ENCODE data around the gene HOXA2.

The HOXA2 gene

GRCh38 chr7:27078616-27079233 lies 23.8 kb downstream of the HOXA2 start:
- no peak for DNase-seq (ENCODE audit: low spot score)

GRCh38 chr7:27073076-27073475 lies 29.4 kb downstream of the HOXA2 start:
- no peak for DNase-seq (ENCODE audit: low spot score)

GRCh38 chr7:27071622-27072390 lies 30.7 kb downstream of the HOXA2 start:
- no peak for DNase-seq (ENCODE audit: low spot score)

GRCh38 chr7:27068259-27068658 lies 34.2 kb downstream of the HOXA2 start:
- DNase-seq (ENCODE audit: low spot score): no peak

GRCh38 chr7:27066148-27066547 lies 36.3 kb downstream of the HOXA2 start:
- no peak for DNase-seq (ENCODE audit: low spot score)

GRCh38 chr7:27065709-27066108 lies 36.8 kb downstream of the HOXA2 start:
- no peak for DNase-seq (ENCODE audit: low spot score)

- DNase-seq (ENCODE audit: low spot score): no peak
These were observed 37.8 kb downstream of the HOXA2 start for GRCh38 chr7:27064661-27065060.

GRCh38 chr7:27064159-27064558 lies 38.3 kb downstream of the HOXA2 start:
- DNase-seq (ENCODE audit: low spot score): no peak

- DNase-seq (ENCODE audit: low spot score): no peak
These were observed 39.5 kb downstream of the HOXA2 start for GRCh38 chr7:27062946-27063345.

- no peak for DNase-seq (ENCODE audit: low spot score)
These were observed 49.3 kb downstream of the HOXA2 start for GRCh38 chr7:27053153-27053552.

- DNase-seq (ENCODE audit: low spot score): no peak
These were observed 51.0 kb downstream of the HOXA2 start for GRCh38 chr7:27051451-27051850.

Measured in putamen (tissue), 1 donor.